ENCODE measurements around the gene SLC4A5. TPM values are rescaled to one million over a fixed set of nuclear protein-coding genes. Genes with fewer than 3 reads are reported as not detected.
A peak's percentile ranks its signal among the peaks of the same experiment; 100 is the strongest.
"Not testable (repeated sequence)": the region's sequence is repeated elsewhere in the genome, so short reads cannot be mapped to it uniquely, and the experiment has no call there.

The SLC4A5 gene
- total RNA-seq, 1 donor from 2014 or later, result 12.6 TPM

DNA sequence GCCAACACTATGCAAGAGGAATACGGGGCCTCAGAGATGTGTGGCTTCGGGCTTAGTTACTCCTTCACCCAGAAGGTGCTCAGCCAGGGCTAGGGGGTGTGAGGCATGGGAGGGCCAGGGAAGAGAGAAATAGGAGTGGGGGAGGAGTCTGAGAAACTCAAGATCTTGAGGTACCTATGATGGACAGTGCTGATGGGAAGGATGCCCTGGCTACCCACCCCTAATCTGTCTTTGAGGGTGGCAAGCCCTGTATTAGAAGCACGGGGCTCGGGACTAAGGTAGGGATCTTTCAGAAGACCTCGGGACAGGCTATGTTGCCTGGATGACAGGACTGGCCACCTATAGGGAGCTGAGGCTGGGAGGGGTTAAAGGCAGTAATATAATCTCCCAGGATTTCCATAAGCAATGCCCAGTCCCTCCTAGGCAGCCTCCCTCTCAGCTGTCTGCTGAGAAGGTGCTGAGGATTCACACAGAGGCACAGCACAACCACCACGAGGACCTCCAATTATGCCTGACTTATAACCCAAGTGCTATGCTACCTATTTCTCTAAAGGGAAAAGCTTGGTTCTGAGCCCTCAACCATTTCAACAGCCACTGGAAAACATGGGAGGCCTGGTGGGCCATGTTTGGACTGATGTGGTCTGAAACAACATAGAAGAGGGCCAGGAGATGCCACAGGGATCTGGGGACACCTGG is 121.5 kb downstream of the SLC4A5 start:
- ATAC-seq, result no peak
- intact Hi-C loops (cut with DNase I), result no loop called here

DNA sequence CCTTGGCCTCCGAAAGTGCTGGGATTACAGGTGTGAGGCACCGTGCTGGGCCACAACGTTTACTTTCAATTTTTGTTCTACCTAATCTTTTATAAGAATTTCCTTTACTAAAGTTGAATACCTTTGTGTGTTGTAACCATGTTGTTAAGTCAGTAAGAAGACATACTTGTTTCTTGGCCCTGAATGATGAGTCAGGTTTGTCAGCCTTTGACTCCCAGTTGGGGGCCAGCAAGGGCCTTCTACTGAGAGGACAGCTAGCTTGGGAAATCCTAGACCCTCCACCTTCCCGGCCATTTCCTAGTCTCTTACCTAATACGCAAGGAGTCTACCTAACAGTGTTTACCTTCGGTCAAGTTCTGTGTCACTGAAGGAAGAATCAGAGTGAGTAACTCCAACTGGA is 122.1 kb downstream of the SLC4A5 start:
- DNase-seq (ENCODE audit: low spot score) (no peak), ATAC-seq (no peak)
- intact Hi-C loops (cut with DNase I), result no loop called here

More for the DNA sequence above, 121.5 kb downstream of the SLC4A5 start:
- no peak for DNase-seq (ENCODE audit: low spot score)

DNA sequence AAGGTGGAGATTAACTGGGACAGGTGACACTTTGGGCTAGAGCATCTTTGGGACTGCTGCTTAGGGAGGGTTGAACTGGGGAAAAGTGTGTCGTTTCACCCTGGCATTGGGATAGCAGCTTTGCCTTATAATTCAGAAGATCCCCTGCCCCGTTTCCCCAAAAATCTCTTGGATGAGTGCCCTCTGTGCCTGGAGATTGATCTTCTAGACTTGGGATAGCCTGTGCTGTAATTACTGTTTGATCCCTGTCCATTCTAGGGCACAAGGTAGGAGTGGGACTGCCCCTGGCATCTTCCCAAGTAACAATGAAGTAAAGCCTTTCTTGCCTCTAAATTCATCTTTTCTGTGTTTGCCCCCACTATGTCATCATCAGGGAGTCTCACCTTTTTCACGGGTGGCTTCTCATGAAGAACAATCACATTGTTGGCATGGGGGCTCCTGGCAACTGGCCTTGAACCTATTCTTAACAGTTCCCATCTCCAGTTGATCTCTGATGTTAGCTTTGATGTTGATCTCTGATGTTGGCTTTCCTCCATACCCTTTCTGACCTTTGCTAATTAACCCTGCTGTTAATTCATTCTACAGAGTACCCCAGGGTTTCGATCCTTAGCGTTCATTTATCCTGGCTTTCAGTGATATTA is 123.2 kb downstream of the SLC4A5 start:
- ATAC-seq (no peak), DNase-seq (ENCODE audit: low spot score) (no peak)
- intact Hi-C loops (cut with DNase I), result no loop called here

DNA sequence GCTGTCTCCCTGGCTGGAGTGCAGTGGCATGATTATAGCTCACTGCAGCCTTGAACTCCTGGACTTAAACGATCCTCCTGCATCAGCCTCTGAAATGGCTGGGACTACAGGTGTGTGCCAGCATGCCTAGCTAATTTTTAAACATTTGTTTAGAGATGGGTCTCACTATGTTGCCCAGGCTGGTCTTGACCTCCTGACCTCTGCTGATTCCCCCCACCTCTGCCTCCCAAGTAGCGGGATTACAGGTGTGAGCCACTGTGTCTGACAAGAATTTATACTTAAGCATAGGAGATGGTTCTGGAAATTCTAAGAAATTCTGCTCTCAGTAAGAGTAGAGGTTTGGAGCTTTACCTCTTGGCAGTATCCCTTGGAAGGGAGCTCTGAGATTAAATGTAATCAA is 126.6 kb downstream of the SLC4A5 start:
- ATAC-seq (no peak), DNase-seq (ENCODE audit: low spot score) (no peak)
- intact Hi-C loops (cut with DNase I), result no loop called here

DNA sequence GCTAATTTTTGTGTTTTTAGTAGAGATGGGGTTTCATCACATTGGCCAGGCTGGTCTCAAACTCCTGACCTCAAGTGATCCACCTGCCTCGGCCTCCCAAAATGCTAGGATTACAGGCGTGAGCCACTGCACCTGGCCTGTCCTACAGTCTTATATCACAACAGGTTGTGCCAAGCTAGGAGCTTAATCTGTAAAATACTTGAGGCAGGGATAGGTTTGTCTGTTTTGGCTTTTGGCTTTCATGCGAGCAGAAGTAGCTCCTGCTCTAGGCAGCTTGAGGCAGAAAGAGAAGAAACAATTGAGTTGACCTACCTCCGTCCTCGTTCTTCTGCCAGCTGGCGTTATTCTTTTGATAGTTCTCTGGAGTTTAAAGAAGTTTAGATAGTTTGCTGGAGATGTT is 127.4 kb downstream of the SLC4A5 start:
- intact Hi-C loops (cut with DNase I); DNase-seq (ENCODE audit: low spot score); ATAC-seq: not testable (repeated sequence)

DNA sequence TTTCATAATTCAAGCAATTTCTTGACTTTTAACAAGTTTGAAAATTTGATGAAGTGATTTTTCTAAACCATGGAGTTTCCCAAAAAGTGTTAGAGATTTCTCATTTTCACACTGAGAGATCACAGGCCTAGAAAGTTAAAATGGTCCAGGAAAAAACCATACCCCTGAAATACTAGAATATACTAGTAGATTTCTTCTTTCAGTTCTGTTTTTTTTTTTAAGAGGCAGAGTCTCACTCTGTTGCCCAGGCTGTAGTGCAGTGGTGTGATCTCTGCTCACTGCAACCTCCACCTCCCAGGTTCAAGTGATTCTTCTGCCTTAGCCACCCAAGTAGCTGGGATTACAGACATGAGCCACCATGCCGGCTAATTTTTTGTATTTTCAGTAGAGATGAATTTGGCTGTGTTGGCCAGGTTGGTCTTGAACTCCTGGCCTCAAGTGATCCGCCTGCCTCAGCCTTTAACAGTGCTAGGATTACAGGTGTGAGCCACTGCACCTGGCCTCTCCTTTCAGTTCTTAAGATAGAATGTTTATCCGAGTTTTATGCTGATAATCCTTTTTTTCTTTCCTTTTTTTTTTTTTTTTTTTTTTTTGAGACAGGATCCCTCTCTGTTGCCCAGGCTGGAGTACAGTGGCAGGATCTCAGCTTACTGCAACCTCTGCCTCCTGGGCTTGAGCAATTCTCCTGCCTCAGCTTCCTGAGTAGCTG is 130.4 kb downstream of the SLC4A5 start:
- intact Hi-C loops (cut with DNase I), result no loop called here
- ATAC-seq, result no peak
- no peak for DNase-seq (ENCODE audit: low spot score)

DNA sequence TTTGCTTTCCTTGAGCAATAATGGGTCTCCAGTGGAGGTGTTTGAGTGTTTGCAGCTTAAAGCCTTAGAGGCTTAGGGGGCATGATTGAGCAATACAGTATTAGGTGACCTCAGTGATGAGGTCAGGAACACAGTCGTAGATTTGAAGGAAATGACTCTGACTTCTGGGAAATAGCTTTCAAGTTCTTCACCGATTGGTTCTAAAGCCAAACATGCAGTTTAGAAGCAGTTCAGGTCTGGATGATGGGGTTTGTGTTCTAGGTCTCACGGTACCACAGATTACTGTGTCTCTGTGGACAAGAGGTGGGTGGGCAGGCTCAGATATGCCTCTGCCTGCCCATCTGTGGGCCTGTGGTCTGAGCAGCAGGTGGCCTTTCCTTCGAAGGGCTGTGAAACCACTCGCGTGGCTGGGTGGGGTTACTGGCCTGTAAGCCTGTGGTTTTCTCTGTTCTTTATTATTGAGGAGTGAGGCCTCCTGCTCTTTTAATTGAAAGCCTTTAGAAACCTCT is 137.0 kb downstream of the SLC4A5 start:
- ATAC-seq (peak; percentile 75), DNase-seq (ENCODE audit: low spot score) (no peak)
- intact Hi-C loops (cut with DNase I), result no loop called here

DNA sequence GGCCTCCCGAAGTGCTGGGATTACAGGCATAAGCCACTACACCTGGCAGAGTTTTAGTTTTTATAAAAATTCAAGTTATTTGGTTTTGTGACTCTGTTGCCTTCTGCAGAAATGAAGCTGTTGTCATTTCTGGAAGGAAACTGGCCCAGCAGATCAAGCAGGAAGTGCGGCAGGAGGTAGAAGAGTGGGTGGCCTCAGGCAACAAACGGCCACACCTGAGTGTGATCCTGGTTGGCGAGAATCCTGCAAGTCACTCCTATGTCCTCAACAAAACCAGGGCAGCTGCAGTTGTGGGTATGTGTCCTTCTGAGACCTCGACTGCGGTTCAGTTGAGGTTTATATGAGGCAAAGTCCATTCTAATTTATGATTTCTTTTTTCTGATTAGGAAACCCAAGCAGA is 137.6 kb downstream of the SLC4A5 start:
- DNase-seq (ENCODE audit: low spot score), result no peak
- ATAC-seq, result no peak
- intact Hi-C loops (cut with DNase I), result no loop called here

DNA sequence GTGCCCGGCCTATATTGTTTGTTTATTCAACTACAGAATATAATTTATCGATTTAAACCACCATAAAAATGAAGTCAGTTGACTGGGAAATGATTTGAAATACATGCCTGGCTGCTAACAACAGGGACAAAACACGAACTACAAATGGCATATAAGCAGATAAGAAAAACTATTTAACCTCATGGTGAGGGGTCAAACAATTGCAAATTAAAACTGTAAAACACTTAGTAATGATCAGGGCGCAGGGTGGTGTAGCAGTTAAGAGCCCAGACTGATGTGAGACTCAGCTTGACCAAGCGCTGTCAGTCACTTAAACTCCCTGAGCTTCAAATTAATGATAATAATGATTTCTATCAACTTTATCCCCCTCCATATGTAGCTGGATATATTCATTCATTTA is 138.1 kb downstream of the SLC4A5 start:
- ATAC-seq, result no peak
- intact Hi-C loops (cut with DNase I), result no loop called here
- DNase-seq (ENCODE audit: low spot score), result no peak

DNA sequence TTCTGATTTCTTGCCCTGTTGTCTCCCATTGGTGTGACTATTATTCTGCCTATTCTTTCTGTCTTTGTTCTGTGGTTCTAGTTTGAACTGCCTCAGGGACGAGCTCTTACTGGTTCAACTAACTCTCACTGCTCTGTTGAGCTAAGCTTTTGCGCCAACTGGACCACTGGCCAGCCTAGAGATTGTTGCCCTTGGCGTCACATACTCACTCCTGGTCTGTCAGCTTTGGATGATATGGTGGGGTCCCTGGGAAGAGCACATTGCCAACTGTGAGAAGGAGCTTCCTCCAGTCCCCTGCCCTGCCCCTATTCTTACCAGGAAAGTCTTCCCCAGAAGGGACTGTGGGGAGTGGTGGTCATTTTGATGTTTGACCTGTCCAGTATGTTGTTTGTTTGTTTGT is 138.8 kb downstream of the SLC4A5 start:
- no peak for DNase-seq (ENCODE audit: low spot score)
- no peak for ATAC-seq
- intact Hi-C loops (cut with DNase I), result no loop called here

DNA sequence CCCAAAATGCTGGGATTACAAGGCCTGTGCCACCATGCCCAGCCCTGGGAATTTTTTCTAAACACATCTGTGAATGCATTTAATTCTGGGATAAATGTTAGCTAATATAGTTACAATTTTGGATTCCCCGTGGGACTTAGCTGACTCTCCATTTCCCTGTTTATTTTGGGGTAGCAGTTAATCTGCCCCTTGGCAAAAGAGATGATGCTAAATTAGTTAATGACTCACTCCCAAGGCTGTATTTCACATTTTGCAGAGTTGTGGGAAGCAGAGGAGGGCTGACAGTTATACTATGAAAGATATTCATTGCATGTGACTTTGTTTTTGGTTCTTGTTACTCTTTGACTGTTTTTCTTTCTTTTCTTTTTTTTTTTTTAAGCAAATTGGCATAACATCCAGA is 141.6 kb downstream of the SLC4A5 start:
- ATAC-seq, result peak; percentile 75
- no peak for DNase-seq (ENCODE audit: low spot score)
- intact Hi-C loops (cut with DNase I), result no loop called here

DNA sequence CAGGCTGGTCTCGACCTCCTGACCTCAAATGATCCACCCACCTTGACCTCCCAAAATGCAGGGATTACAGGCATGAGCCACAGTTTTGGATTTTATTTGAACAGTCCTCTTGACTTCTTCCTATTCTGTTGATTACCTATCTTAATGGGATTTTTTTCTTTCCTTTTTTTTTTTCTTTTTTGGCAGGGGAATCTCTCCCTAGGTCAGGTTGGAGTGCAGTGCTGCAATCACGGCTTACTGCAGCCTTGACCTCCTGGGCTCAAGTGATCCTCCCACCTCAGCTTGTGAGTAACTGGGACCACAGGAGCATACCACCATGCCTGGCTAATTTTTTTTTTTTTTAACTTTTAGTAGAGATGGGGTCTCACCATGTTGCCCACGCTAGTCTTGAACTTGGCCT is 142.0 kb downstream of the SLC4A5 start:
- intact Hi-C loops (cut with DNase I), result no loop called here
- DNase-seq (ENCODE audit: low spot score) (no peak), ATAC-seq (peak; percentile 14)

DNA sequence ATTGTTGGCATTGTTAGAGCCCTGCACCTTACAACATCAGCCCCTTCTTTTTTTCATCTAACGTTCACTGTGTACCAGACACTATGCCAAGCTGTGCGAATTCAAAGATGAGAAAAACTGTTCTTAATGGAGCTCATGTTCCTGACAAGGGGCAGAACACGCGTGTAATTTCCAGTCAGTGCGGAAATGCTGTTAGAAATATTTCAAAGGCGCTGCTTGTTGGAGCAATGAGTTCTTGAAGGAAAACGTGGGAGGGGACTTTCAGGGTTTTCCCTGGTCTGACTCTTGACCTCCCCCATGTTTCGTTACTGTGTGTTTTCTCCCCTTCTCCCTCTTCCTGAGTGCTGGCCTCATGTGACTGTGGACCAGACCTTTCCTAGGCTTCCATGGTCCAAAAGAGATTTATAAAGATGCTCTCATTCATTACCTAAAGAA is 143.3 kb downstream of the SLC4A5 start:
- DNase-seq (ENCODE audit: low spot score) (no peak), ATAC-seq (no peak)
- intact Hi-C loops (cut with DNase I), result no loop called here

DNA sequence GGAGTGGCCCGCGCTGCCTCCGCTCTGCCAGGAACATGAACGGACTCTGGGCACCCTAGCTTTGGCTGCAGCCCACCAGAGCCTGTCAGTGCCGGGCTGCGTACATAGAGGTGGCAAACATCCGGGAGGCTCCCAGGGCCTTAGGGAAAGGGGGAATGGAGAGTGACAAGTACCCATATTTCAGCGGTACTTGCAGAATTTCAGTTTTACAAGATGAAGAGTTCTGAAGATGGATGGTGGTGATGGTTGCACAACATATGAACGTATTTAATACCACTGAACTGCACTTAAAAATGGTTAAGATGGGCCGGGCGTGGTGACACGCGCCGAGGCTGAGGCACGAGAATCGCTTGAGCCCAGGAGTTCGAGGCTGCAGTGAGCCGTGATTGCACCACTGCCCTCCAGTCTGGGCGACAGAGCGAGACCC is 143.9 kb downstream of the SLC4A5 start:
- intact Hi-C loops (cut with DNase I), result no loop called here
- DNase-seq (ENCODE audit: low spot score) (no peak), ATAC-seq (no peak)

DNA sequence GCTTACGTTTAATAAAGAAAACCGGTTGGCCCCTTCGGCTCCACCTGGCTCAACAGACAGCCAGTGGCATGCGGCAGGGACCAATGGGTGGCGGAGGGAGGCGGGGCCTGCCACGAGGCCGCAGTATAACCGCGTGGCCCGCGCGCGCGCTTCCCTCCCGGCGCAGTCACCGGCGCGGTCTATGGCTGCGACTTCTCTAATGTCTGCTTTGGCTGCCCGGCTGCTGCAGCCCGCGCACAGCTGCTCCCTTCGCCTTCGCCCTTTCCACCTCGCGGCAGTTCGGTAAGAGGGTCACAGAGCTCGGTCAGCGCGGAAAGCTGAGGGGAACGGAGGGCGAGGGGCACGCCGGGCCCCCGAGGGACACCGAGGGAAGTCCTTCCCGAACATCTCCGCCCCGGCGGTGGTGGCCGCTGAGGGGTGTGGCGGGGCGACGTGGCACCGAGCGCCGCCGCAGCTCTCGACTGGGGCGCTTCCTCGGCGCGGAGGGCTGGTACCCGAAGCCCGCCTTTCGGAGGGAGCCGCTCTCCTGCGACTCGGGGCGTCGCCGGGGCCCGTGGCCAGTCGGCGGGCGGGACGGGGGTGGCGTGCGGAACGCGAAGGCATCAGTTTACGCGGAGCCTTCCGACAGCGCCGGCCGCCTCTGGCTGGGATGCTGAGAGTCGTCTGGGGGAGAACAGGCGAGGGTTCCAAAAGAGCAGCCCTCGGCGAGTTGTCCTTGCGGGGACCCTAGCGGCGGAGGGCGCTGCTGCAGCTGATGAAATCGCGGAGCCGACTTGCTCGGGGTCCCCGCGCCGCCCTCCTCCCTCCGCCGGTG is 144.5 kb downstream of the SLC4A5 start, which contains the start of gene MTHFD2:
Gene MTHFD2, plus strand, starts transcription at position 155 of the 814 bp plus-strand sequence. Its CDS starts 27 bp downstream, at position 182.
- ATAC-seq (peak; percentile 94), DNase-seq (ENCODE audit: low spot score) (peak; percentile 91)
- intact Hi-C loops (cut with DNase I), result no loop called here

DNA sequence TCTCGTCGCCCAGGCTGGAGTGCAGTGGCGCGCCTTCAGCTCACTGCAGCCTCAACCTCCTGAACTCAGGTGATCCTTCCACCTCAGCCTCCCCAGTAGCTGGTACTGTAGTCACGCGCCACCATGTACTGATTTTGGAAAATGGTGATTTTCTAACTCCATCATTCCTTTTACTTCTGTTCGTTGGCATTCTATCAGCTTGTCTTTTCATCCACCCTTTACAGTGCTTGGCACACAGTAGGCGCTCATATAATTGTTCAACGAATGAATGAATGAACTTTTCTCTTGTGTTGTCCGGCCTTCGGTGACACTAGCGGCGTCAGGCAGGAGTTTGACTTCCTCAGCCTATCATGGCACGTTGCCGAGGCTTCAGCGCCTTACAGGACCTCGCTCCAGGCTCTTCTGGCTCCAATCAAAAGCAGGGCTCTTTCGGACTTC is 145.2 kb downstream of the SLC4A5 start:
- no peak for DNase-seq (ENCODE audit: low spot score)
- intact Hi-C loops (cut with DNase I), result no loop called here
- no peak for ATAC-seq

DNA sequence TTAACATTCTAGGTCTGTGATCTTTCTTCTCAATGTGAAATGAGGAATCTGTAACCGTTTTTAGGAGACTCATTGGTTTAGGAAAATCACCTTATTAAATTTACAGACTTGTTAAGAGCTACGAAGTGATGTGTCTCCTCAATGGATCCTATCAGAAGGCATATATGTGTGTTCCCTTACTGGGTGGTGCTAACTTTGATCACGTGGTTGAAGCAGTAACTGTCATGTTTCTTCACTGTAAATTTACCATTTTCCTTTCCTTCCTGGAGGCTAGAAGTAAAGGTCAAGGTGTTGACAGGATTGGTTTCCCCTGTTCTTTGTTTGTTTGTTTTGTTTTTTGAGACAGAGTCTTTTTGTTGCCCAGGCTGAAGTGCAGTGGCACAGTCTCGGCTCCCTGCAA is 146.2 kb downstream of the SLC4A5 start:
- ATAC-seq, result no peak

DNA sequence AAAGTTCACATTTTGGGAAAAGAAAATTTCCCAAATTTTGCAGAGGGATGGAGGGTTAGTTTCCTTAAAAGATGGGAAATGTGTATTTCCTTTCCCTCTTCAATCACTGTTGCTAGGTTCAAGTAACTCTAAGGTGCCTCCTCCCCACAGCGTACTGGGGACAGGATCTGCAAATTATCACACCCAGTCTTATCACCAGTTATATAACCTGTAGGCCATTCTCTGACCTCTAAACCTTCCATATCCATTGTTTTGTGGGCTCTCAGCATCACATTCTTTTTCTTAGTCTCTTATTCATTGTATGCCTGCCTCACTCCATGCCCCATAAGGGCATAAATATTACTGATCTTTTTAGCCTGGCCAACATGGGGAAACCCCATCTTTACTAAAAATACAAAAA is 148.4 kb downstream of the SLC4A5 start:
- intact Hi-C loops (cut with DNase I), result no loop called here
- ATAC-seq (no peak), DNase-seq (ENCODE audit: low spot score) (no peak)

More for the DNA sequence above, 146.2 kb downstream of the SLC4A5 start:
- DNase-seq (ENCODE audit: low spot score), result no peak
- intact Hi-C loops (cut with DNase I), result no loop called here
